ENCODE data around the gene OR2K2.
"Not testable (repeated sequence)": the region's sequence is repeated elsewhere in the genome, so short reads cannot be mapped to it uniquely, and the experiment has no call there.

OR2K2 gene

DNA sequence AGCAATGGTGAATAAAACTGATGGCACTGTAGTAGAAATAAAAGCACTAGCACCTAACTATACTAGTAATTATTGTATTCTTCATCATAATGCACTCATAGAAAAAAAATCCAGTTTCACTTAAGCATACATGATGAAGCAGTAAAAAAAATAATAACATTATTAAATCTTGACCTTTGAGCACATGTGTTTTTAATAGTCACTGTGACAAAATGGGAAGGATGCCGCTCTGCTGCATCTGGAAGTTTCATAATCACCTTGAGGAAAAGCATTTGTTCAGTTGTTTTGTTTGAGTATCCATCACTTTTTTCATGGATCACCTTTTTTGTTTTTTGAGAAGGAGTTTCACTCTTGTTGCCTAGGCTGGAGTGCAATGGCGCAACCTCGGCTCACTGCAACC lies 13.2 kb downstream of the OR2K2 start:
- TF ChIP-seq, protein P1, sequence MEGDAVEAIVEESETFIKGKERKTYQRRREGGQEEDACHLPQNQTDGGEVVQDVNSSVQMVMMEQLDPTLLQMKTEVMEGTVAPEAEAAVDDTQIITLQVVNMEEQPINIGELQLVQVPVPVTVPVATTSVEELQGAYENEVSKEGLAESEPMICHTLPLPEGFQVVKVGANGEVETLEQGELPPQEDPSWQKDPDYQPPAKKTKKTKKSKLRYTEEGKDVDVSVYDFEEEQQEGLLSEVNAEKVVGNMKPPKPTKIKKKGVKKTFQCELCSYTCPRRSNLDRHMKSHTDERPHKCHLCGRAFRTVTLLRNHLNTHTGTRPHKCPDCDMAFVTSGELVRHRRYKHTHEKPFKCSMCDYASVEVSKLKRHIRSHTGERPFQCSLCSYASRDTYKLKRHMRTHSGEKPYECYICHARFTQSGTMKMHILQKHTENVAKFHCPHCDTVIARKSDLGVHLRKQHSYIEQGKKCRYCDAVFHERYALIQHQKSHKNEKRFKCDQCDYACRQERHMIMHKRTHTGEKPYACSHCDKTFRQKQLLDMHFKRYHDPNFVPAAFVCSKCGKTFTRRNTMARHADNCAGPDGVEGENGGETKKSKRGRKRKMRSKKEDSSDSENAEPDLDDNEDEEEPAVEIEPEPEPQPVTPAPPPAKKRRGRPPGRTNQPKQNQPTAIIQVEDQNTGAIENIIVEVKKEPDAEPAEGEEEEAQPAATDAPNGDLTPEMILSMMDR (conservative IDR thresholded peaks at IDR 0.05; ENCODE audit: low read depth, low read length), result no peak
- no peak overlapping the region for H3K4me3 ChIP-seq (ENCODE audit: low read length)
- no peak for DNase-seq (ENCODE audit: low read depth)

GRCh38 chr9:111305914-111306313 lies 24.1 kb downstream of the OR2K2 start:
- no peak for DNase-seq (ENCODE audit: low read depth)
- TF ChIP-seq, protein P1 (conservative IDR thresholded peaks at IDR 0.05; ENCODE audit: low read depth, low read length), result no peak
- no peak overlapping the region for H3K4me3 ChIP-seq (ENCODE audit: low read length)

GRCh38 chr9:111304000-111304399 lies 26.0 kb downstream of the OR2K2 start:
- DNase-seq (ENCODE audit: low read depth); H3K4me3 ChIP-seq (ENCODE audit: low read length): not testable (repeated sequence)

DNA sequence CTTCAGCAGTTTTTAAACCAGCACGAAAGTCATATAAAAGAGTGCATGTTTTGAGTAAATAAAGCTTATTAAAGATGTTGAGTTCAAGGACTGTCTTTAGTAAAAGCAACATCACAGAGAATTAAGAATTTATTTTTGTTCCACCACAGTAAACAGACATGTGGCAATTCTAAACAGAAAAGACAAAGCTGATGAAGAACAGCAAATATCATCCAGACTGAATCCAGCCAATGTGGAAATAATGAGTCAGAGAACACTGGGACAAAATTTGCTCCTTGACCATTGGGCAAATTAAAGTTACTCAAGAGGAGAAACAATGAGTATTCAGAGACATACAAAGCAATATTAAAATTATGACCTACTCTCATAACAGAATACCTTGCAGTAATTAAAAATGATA lies 28.8 kb downstream of the OR2K2 start:
- no peak for DNase-seq (ENCODE audit: low read depth)
- no peak overlapping the region for H3K4me3 ChIP-seq (ENCODE audit: low read length)
- TF ChIP-seq, protein P1 (conservative IDR thresholded peaks at IDR 0.05; ENCODE audit: low read depth, low read length), result no peak

- no peak for DNase-seq (ENCODE audit: low read depth)
- H3K4me3 ChIP-seq (ENCODE audit: low read length), result no peak overlapping the region
- TF ChIP-seq, protein P1 (conservative IDR thresholded peaks at IDR 0.05; ENCODE audit: low read depth, low read length), result no peak
Measured at GRCh38 chr9:111300140-111300735, 29.8 kb downstream of the OR2K2 start.

GRCh38 chr9:111299599-111299966 lies 30.4 kb downstream of the OR2K2 start:
- DNase-seq (ENCODE audit: low read depth); H3K4me3 ChIP-seq (ENCODE audit: low read length): not testable (repeated sequence)

- TF ChIP-seq, protein P1 (conservative IDR thresholded peaks at IDR 0.05; ENCODE audit: low read depth, low read length), result peak; percentile 63
- H3K4me3 ChIP-seq (ENCODE audit: low read length), result no peak overlapping the region
- DNase-seq (ENCODE audit: low read depth), result peak; percentile 14
Measured at GRCh38 chr9:111298731-111299598, 31.1 kb downstream of the OR2K2 start.

- TF ChIP-seq, protein P1 (conservative IDR thresholded peaks at IDR 0.05; ENCODE audit: low read depth, low read length), result no peak
- H3K4me3 ChIP-seq (ENCODE audit: low read length), result no peak overlapping the region
- no peak for DNase-seq (ENCODE audit: low read depth)
Measured at GRCh38 chr9:111298111-111298510, 31.9 kb downstream of the OR2K2 start.
